H7 (cell line): ENCODE data around the gene SETSIP. TPM values are rescaled to one million over a fixed set of nuclear protein-coding genes. Genes with fewer than 3 reads are reported as not detected.

Experiments used
- DNase-seq: peaks from one replicate; pipeline ENCODE4 v3.0.0; 2012
- H3K27me3 ChIP-seq: 2 replicates; pipeline ENCODE4 v1.6.0; 2011; ENCODE audit warnings: mild to moderate bottlenecking, low read length; ENCODE audit not compliant: control insufficient read depth, insufficient read depth
- H3K36me3 ChIP-seq: replicated peaks from 2 replicates; pipeline ENCODE4 v1.5.1; 2011; ENCODE audit warnings: low read length; ENCODE audit not compliant: control insufficient read depth, insufficient read depth
- H3K4me3 ChIP-seq: 2 replicates; pipeline ENCODE4 v1.5.1; 2011; ENCODE audit warnings: low read depth, mild to moderate bottlenecking, control low read depth, low read length, moderate library complexity; ENCODE audit not compliant: insufficient read depth
- total RNA-seq: library from RNA; depleted of rRNA; stranded (reverse); fragments of >200 nt; shearing (Covaris generic); gene quantifications from 2 replicates; pipeline ENCODE4 v1.2.3, GENCODE V29; 2014; rRNA removed

Gene SETSIP
- total RNA-seq, result 0.52 TPM in 1 of 2 replicates, not detected in the other

- Histone ChIP-seq H3K36me3 (no peaks in the 10 kb centered on the region), H3K27me3 (no peaks in the 10 kb centered on the region), H3K4me3 (no peak within 1 kb of the TSS)
- no peak for DNase-seq
Observed at GRCh38 chr1:92075311-92075710, at the start of gene SETSIP. Gene SETSIP, minus strand, starts transcription at chr1:92075411. Its CDS starts 0 bp downstream, at chr1:92075411.

DNA sequence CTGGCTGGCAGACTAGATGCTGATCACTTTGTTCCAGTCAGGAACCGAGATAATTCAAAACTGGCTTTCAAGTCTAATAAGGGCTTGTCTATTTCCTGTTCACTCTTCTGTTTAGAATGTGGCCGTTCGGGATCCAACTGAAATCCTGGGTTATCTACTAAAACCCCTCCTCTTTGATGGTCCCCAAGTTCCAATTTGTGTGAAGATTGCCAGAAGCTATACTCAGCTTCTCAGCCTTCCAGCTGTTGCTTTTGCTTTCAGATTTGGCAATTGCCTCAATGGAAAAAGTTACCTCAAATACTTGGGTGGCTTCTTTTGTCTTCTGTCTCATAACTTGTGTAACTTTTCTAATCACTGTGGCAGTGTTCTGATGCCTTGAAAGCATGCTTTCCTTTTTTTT, 48.7 kb upstream of the SETSIP start:
- DNase-seq, result no peak
- no peaks in the 10 kb centered on the region for H3K27me3 ChIP-seq
- no peaks in the 10 kb centered on the region for H3K36me3 ChIP-seq
- H3K4me3 ChIP-seq, result no peak overlapping the region

DNA sequence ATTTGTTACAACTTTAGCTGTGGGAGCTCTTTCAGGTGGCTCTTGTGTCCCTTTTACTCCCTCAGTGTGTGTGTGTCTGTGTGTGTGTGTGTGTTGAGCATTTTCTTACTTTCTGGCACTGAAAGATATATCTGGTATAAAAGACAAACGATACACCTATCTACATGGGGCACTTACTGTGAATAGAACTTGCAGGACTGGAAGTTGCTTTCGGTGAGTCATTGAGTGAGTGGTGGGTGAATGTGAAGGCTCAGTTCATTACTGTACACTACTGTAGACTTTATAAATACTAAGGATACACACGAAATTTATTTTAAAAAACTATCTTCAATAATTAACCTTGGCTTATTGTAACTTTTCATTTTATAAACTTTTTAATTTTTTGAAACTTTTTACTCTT, 43.6 kb upstream of the SETSIP start:
- no peaks in the 10 kb centered on the region for H3K36me3 ChIP-seq
- no peak for DNase-seq
- no peaks in the 10 kb centered on the region for H3K27me3 ChIP-seq
- H3K4me3 ChIP-seq, result no peak overlapping the region

- no peaks in the 10 kb centered on the region for H3K36me3 ChIP-seq
- no peak overlapping the region for H3K4me3 ChIP-seq
- DNase-seq, result no peak
- H3K27me3 ChIP-seq, result no peaks in the 10 kb centered on the region
Observed at GRCh38 chr1:92117526-92117925, 42.3 kb upstream of the SETSIP start.

GRCh38 chr1:92108631-92109030, 33.4 kb upstream of the SETSIP start:
- Histone ChIP-seq H3K27me3 (no peaks in the 10 kb centered on the region), H3K36me3 (no peaks in the 10 kb centered on the region), H3K4me3 (no peak overlapping the region)
- DNase-seq, result no peak

DNA sequence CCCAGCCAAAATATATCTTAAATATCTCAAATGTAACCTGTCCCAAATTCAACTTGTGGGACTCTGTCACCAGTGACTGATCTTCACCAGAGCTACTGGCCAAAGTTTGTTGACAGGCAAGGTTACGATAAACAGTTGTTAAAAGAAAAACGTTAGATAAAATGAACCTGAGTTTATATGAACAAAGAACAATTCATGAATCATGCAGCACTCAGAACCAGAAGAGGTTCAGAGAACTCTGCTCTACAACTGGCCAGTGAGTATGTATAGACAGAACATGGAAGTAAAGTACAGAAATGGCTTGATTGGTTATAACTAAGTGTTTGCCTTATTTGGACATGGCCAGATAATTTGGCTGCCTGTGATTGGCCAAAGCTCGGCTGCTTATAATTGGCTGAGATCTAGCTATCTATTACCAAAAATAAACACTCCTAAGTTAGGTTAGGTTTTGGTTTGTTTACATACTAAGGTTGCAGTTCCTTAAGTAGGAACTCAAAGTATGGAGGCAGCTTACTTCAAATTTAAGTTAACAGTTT, 30.4 kb upstream of the SETSIP start:
- Histone ChIP-seq H3K27me3 (no peaks in the 10 kb centered on the region), H3K36me3 (no peaks in the 10 kb centered on the region), H3K4me3 (no peak overlapping the region)
- DNase-seq, result no peak

- no peaks in the 10 kb centered on the region for H3K27me3 ChIP-seq
- H3K36me3 ChIP-seq, result no peaks in the 10 kb centered on the region
- DNase-seq, result no peak
- no peak overlapping the region for H3K4me3 ChIP-seq
Observed at GRCh38 chr1:92096317-92096716, 21.1 kb upstream of the SETSIP start.

GRCh38 chr1:92095874-92096273, 20.7 kb upstream of the SETSIP start:
- Histone ChIP-seq H3K4me3 (no peak overlapping the region), H3K36me3 (no peaks in the 10 kb centered on the region), H3K27me3 (no peaks in the 10 kb centered on the region)
- no peak for DNase-seq

- DNase-seq, result no peak
- H3K27me3 ChIP-seq, result no peaks in the 10 kb centered on the region
- no peaks in the 10 kb centered on the region for H3K36me3 ChIP-seq
- no peak overlapping the region for H3K4me3 ChIP-seq
Observed at GRCh38 chr1:92094595-92094994, 19.4 kb upstream of the SETSIP start.

DNA sequence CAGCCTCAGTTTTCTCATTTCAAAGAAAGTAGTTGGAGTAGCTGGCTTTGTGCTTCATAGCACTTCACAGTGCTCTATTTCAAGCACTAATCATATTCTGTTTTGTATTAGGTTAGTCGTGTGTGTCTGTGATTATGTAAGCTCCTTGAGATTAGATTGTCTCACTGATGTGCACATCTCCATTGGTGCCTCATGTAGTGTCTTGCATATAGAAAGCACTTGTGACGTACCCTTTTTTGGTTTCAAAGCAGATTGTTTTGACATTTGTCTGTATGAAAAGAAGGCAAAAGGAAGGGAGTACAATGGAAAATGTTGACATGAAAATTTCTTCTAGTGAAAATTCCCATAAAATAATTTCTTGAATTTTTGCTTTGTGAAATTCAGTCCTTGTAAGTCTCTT, 18.9 kb upstream of the SETSIP start:
- no peak overlapping the region for H3K4me3 ChIP-seq
- H3K36me3 ChIP-seq, result no peaks in the 10 kb centered on the region
- no peak for DNase-seq
- no peaks in the 10 kb centered on the region for H3K27me3 ChIP-seq

- no peaks in the 10 kb centered on the region for H3K27me3 ChIP-seq
- H3K4me3 ChIP-seq, result no peak overlapping the region
- no peaks in the 10 kb centered on the region for H3K36me3 ChIP-seq
- DNase-seq, result no peak
Observed at GRCh38 chr1:92091625-92092024, 16.4 kb upstream of the SETSIP start.

DNA sequence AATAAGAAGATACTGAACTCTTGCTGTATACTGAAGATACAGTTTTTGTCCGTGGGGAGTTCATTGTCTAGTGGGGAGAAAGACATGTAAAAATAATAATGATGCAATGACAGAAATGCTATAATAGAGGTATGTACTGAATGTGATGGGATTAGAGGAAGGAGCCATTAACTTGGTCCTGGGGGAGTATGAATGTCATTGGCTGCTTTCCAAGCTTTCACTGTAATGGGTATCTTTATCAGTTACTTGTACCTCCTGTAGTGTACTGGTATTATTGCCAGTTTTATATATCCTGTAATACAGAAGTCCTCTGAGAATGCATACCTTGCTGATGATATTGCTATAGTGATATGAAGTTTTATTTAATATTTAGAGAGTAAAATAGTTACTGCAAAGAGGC, 12.3 kb upstream of the SETSIP start:
- Histone ChIP-seq H3K4me3 (no peak overlapping the region), H3K36me3 (no peaks in the 10 kb centered on the region), H3K27me3 (no peaks in the 10 kb centered on the region)
- no peak for DNase-seq

GRCh38 chr1:92085727-92086126, 10.5 kb upstream of the SETSIP start:
- Histone ChIP-seq H3K36me3 (no peaks in the 10 kb centered on the region), H3K27me3 (no peaks in the 10 kb centered on the region), H3K4me3 (no peak overlapping the region)
- DNase-seq, result no peak

GRCh38 chr1:92084651-92085050, 9.4 kb upstream of the SETSIP start:
- no peak overlapping the region for H3K4me3 ChIP-seq
- no peaks in the 10 kb centered on the region for H3K27me3 ChIP-seq
- no peaks in the 10 kb centered on the region for H3K36me3 ChIP-seq
- no peak for DNase-seq

- Histone ChIP-seq H3K27me3 (no peaks in the 10 kb centered on the region), H3K4me3 (peak overlapping the region; percentile 72), H3K36me3 (no peaks in the 10 kb centered on the region)
- DNase-seq, result peak; percentile 10
Observed at GRCh38 chr1:92081031-92081430, 5.8 kb upstream of the SETSIP start.
